Muscle of back (tissue), 11 donors: Measurements from ENCODE around the gene IL23A. TPM values are rescaled to one million over a fixed set of nuclear protein-coding genes. Genes with fewer than 3 reads are reported as not detected.
"Not testable (repeated sequence)": the region's sequence is repeated elsewhere in the genome, so short reads cannot be mapped to it uniquely, and the experiment has no call there.

Experiments
- DNase-seq, 3 donors: peaks; one replicate each; pipeline versions ENCODE4 v3.0.0 to v3.0.0-alpha.2; 2013
- polyA plus RNA-seq, 10 donors: library from polyadenylated mRNA; unstranded; fragments of 120-200 nt; gene quantifications; one replicate each; pipeline ENCODE4 v1.2.1, GENCODE V29; 2013; ENCODE audit not compliant: insufficient read length in 10 of 10

Gene IL23A
- polyA plus RNA-seq, 10 donors = 0.19 to 0.90 (median 0.61) TPM; not detected in 1

- no peak for DNase-seq
Observed at GRCh38 chr12:56324206-56324605, 14.5 kb upstream of the IL23A start.

- DNase-seq = no peak
Observed at GRCh38 chr12:56326126-56326525, 12.6 kb upstream of the IL23A start.

GRCh38 chr12:56326533-56326932 is 12.2 kb upstream of the IL23A start:
- DNase-seq = no peak

- DNase-seq = no peak
Observed at GRCh38 chr12:56330936-56331490, 7.7 kb upstream of the IL23A start.

GRCh38 chr12:56332512-56333196 is 6.0 kb upstream of the IL23A start:
- no peak for DNase-seq

GRCh38 chr12:56333197-56333678 is 5.4 kb upstream of the IL23A start:
- no peak for DNase-seq

- DNase-seq = peak; percentile 98
Observed at GRCh38 chr12:56333679-56334489, 4.8 kb upstream of the IL23A start, which contains the start of gene PAN2. TSS of gene PAN2 (minus strand) at chr12:56334000. CDS start at chr12:56333094, 906 bp downstream.

- no peak for DNase-seq
Observed at GRCh38 chr12:56334490-56334793, 4.2 kb upstream of the IL23A start.

DNA sequence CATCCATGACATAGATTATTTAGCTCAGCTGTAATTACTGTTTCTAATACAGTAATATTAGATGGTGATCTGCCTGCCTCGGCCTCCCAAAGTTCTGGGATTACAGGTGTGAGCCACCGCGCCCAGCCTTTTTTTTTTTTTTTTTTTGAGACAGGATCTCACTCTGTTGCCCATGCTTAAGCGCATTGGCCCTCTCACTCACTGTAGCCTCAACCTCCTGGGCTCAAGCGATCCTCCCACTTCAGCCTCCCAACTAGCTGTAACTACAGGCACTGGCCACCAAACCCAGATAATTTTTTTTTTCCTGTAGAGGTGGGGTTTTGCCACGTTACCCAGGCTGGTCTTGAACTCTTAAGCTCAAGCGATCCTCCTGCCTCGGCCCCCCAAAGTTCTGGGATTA is 3.2 kb upstream of the IL23A start:
- not testable (repeated sequence) for DNase-seq

GRCh38 chr12:56336361-56337167 is 2.1 kb upstream of the IL23A start:
- peak in 1 of 3 donors; percentile 20 for DNase-seq

GRCh38 chr12:56337753-56338251 is 882 bp upstream of the IL23A start:
- no peak for DNase-seq

DNA sequence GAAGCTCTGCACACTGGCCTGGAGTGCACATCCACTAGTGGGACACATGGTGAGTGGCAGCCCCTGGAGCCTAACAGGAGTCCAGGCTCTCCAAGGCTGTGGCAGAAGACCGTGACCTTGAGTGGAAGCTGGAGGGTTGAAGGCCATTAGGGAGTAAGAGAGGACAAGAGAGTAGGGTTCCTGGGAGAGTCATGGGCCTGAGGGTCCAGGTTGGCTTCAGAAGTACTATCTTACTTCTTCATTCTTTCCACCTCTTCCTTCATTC is 406 bp downstream of the IL23A start:
- DNase-seq = no peak

- no peak for DNase-seq
Observed at GRCh38 chr12:56341616-56342015, 2.9 kb downstream of the IL23A start.

DNA sequence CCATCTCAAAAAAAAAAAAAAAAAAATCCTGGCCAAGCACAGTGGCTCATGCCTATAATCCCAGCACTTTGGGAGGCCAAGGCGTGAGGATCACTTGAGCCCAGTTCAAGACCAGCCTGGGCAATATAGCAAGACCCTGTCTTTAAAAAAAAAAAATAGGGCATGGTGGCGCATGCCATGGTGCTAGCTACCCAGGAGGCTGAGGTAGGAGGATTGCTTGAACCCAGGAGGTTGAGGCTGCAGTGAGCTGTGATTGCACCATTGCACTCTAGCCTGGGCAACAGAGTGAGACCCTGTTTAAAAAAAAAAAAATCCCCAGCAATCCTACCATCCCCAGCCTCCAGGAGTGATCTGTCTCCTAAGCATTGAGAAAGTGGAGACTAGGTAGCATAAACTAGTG is 3.6 kb downstream of the IL23A start:
- DNase-seq = not testable (repeated sequence)

DNA sequence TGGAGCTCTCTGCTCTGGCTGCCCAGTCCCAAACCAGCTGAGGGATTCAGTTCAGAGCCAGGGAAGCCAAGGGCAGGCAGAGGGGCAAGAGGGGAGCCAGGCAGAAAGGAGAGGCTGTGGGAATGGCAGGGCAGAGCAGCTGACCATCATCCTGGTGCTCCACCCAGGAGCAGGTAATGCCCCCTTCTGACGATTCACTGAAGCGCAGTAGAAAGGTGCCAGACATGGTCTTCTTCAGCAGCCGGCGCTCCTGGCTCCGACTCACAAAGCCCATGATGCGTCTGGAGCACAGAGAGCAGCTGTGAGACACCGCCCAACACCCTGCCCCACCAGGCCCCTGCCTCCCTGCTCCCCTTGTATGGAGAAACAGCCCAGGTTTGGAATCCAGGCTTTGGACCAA is 8.0 kb downstream of the IL23A start:
- DNase-seq = no peak

DNA sequence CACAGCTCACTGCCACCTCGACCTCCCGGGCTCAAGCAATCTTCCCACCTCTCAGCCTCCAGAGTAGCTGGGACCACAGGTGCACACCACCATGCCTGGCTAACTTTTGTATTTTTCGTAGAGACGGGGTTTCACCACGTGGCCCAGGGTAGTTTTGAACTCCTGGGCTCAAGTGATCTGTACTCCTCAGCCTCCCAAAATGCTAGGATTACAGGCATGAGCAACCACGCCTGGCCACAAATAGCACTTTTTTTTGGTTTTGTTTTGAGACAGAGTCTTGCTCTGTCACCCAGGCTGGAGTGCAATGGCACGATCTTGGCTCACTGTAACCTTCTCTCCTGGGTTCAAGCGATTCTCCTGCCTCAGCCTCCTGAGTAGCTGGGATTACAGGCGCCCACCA is 8.6 kb downstream of the IL23A start:
- DNase-seq = not testable (repeated sequence)

- DNase-seq = no peak
Observed at GRCh38 chr12:56348776-56349175, 10.1 kb downstream of the IL23A start.

- DNase-seq = no peak
Observed at GRCh38 chr12:56350662-56351061, 12.0 kb downstream of the IL23A start.

- DNase-seq = no peak
Observed at GRCh38 chr12:56351325-56351724, 12.6 kb downstream of the IL23A start.

DNA sequence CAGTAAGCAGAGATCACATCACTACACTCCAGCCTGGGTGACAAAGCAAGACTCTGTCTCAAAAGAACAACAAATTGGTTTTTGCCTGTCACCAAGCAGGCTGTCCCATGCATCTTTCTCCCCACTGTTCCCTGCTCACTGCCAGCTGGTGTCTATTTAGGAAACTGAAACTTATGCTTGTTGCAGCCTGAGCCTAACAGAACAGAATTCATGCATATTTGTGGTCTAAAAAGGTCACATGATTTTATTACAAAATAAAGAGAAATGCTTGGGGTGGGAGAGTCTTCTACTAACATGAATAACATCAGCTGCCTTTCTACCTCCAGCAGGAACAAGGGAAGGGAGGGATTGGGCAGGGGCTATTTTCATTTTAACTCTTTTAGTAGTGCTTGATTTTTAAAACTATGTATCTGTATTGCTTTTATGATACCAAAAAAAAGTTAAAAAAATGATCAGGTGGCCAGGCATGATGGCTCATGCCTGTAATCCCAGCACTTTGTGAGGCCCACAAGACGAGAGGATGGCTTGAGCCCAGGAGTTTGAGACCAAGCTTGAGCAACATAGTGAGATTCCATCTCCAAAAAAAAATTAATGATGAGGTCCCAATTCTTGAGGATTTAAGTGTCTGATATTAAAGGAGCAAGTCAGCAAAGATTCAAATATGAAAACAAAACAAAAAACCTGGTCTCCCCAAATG is 20.3 kb downstream of the IL23A start:
- peak in 2 of 3 donors; percentile 39 to 63 for DNase-seq
